Mesodermal cell (in vitro differentiated cells): ENCODE data around the gene TMEM134.

Experiments used
- H3K27ac ChIP-seq: 2 replicates; pipeline ENCODE4 v1.7.0; 2013; ENCODE audit warnings: mild to moderate bottlenecking, low read depth, low read length, moderate library complexity; ENCODE audit not compliant: severe bottlenecking
- H3K36me3 ChIP-seq: 2 replicates; pipeline ENCODE4 v1.7.1; 2013; ENCODE audit warnings: mild to moderate bottlenecking, low read length, moderate library complexity; ENCODE audit not compliant: control insufficient read depth, insufficient read depth
- H3K4me1 ChIP-seq: one replicate; pipeline ENCODE4 v1.7.1; 2013; ENCODE audit warnings: mild to moderate bottlenecking, low read length; ENCODE audit not compliant: insufficient read depth, control insufficient read depth, poor library complexity, severe bottlenecking
- H3K4me3 ChIP-seq: 2 replicates; pipeline ENCODE4 v1.7.0; 2013; ENCODE audit warnings: low read length, control low read depth, mild to moderate bottlenecking; ENCODE audit not compliant: insufficient read depth, poor library complexity, severe bottlenecking; ENCODE audit errors: extremely low read depth
- H3K9me3 ChIP-seq: 2 replicates; pipeline ENCODE4 v1.7.1; 2013; ENCODE audit warnings: mild to moderate bottlenecking, low read length, moderate library complexity; ENCODE audit not compliant: control insufficient read depth
- WGBS, 2 experiments: methylation state at CpG; one replicate each; pipeline ENCODE4 v1.1.5; 2013; ENCODE audit warnings: missing lambda C conversion rate in 2 of 2; ENCODE audit not compliant: insufficient coverage in 2 of 2; 5-methylcytosine and 5-hydroxymethylcytosine counted together

The TMEM134 gene

DNA sequence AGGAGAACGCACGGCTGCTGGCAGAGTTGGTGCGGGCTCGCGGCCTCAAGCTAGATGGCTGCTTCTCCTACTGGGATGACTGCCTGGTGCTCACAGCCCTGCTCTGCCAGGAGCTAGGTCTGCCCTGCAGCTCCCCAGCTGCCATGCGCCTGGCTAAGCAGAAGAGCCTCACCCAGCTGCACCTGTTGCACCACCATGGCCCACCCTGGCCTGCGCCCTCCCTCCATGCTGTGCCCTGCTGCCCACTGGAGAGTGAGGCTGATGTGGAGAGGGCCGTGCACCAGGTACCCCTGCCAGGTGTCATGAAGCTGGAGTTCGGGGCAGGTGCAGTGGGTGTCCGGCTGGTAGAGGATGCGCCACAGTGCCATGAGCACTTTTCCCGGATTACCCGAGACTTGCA lies 45.6 kb downstream of the TMEM134 start:
- Histone ChIP-seq H3K36me3 (no peaks in the 10 kb centered on the region), H3K27ac (no peak overlapping the region), H3K4me3 (no peak overlapping the region), H3K9me3 (no peaks in the 10 kb centered on the region), H3K4me1 (peaks cover 7% of the 10 kb centered on the region)
- 96 to 97% methylated on average over 10 to 12 of the region's 13 CpGs for WGBS, 2 experiments

DNA sequence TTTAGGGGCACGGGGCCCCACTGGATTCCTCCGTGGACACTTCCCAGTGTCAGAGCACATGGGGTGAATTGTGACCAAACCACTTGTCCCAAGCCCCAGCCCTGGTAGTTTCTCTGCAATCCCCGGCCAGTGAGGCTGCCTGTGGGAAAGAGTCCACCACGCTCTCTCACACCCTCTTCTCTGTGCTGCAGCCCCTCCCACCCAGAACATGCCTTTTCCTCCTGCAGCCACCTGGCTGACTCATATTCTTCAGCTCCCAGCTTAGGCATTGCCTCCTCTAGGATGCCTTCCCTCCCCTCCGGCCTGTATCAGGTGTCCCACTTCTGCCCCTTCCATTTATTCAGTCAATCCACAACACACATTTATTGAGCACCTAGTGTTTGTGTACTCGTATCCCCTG lies 46.2 kb downstream of the TMEM134 start:
- H3K9me3 ChIP-seq: no peaks in the 10 kb centered on the region
- H3K4me3 ChIP-seq: no peak overlapping the region
- peaks cover 7% of the 10 kb centered on the region for H3K4me1 ChIP-seq
- no peak overlapping the region for H3K27ac ChIP-seq
- H3K36me3 ChIP-seq: no peaks in the 10 kb centered on the region
- 81 to 85% methylated on average over 6 of the region's 6 CpGs for WGBS, 2 experiments

DNA sequence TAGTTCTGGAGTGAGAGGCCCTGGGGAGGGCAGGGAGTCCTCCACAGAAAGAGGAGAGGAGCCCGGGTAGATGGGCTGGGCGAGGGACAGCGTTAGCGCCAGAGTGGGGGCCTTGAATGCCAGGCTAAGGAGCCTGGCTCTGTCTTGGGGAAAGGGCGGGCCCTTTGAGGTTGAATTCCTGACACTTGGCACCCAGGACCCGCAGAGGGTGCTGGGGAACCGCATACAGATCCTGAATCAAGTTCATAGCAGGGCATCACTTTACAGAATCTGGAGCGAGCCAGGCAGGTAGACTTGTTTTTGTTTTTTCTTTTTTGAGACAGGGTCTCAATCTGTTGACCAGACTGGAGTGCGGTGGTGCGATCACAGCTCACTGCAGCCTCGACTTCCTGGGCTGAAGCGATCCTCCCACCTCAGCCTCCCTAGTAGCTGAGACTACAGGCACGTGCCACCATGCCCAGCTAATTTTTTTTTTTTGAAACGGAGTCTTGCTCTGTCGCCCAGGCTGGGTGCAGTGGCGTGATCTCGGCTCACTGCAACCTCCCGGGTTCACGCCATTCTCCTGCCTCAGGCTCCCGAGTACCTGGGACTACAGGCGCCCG lies 47.5 kb downstream of the TMEM134 start:
- no peaks in the 10 kb centered on the region for H3K36me3 ChIP-seq
- no peak overlapping the region for H3K27ac ChIP-seq
- no peaks in the 10 kb centered on the region for H3K9me3 ChIP-seq
- H3K4me1 ChIP-seq: peaks cover 7% of the 10 kb centered on the region
- H3K4me3 ChIP-seq: peak overlapping the region; percentile 41
- 77 to 80% methylated on average over 19 of the region's 22 CpGs for WGBS, 2 experiments

DNA sequence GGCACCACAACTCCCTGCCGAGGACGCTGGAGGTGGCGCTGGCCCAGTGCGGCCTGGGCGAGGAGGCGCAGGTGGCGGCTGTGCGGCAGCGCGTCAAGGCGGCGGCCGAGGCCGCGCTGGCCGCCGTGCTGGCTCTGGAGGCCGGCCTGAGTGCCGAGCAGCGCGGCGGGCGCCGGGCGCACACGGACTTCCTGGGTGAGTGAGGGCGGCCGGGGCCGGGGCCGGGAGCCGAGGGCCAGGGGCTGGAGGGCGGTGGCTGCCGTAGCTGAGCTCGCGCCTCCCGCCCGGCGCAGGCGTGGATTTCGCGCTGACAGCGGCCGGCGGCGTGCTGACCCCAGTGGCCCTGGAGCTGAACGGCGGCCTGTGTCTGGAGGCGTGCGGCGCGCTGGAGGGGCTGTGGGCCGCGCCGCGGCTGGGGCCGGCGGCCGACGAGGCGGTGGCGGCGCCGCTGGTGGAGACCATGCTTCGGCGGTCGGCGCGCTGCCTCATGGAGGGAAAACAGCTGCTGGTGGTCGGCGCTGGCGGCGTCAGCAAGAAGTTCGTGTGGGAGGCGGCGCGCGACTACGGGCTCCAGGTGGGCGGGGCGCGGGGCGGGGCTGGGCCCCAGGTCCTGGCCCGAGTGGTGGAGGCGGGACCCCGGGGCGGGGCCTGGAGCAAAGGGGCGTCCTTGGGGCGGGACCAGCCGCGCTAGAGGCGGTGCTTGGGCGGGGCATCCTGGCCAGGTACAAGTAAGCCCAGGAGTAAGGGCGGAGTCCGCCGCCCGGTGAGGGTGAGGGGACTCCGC lies 48.2 kb downstream of the TMEM134 start:
- Histone ChIP-seq H3K9me3 (no peaks in the 10 kb centered on the region), H3K36me3 (no peaks in the 10 kb centered on the region), H3K27ac (peak overlapping the region; percentile 41), H3K4me3 (peak overlapping the region; percentile 41), H3K4me1 (peaks cover 7% of the 10 kb centered on the region)
- WGBS, 2 experiments: 1 to 2% methylated on average over 70 to 76 of the region's 97 CpGs

DNA sequence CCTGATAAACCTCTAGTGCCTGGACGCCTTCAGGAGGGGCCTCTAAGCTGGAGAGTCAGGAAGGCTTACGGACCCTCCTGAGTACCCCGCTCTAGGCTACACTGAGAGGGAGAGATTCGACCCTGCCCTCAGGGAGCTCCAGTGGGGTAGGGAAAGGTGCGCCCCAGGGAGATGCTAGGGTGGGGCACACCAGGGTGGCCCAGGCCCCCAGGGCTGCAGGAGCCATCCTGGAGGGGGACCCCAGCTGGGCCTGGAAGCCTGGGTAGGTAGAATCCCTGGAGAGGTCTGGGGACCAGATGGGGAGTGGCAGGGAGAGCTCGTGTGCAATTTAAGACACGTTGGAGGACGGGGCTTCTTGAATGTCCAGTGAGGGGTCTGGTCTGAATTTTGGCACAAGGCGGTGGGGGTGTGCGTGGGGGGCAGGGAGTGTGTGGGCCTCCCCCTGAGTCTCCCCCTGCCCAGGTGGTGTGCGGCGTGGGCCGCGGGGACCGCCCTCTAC lies 48.9 kb downstream of the TMEM134 start:
- Histone ChIP-seq H3K4me1 (peaks cover 7% of the 10 kb centered on the region), H3K4me3 (peak overlapping the region; percentile 41), H3K27ac (no peak overlapping the region), H3K9me3 (no peaks in the 10 kb centered on the region), H3K36me3 (no peaks in the 10 kb centered on the region)
- WGBS, 2 experiments: 48 to 57% methylated on average over 10 to 13 of the region's 15 CpGs

DNA sequence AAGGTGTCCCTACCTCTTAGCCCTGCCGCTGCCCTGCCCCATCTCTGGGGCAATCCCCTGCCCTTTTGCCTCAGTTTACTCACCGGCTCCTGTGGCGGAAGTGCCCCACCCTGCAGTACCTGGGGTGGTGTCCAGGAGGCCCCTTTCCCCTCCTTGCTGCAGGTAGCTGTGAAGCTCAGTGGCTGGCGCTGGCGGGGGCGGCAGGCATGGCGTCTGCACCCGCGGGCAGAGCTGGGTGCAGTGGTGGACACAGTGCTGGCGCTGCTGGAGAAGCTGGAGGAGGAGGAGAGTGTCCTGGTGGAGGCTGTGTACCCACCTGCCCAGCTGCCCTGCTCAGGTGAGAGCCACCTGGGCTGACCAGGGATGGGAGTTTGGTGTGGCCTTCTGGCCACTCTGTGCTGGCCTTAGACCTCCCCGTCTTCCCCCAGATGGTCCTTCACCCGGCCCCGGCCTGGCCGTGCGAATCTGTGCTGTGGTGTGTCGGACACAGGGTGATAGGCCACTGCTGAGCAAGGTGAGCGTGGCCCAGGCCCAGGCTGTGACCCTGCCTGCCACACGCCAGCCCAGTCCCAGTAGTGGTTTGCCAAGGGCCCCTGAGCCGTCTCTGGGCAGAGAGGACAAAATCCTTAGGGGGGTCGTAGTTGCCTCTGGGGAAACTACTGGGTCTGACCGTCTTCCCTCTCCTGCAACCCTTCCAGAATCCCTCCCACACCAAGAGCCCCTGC lies 49.6 kb downstream of the TMEM134 start:
- no peak overlapping the region for H3K4me3 ChIP-seq
- WGBS, 2 experiments: 96 to 97% methylated on average over 14 to 16 of the region's 21 CpGs
- H3K4me1 ChIP-seq: peaks cover 7% of the 10 kb centered on the region

DNA sequence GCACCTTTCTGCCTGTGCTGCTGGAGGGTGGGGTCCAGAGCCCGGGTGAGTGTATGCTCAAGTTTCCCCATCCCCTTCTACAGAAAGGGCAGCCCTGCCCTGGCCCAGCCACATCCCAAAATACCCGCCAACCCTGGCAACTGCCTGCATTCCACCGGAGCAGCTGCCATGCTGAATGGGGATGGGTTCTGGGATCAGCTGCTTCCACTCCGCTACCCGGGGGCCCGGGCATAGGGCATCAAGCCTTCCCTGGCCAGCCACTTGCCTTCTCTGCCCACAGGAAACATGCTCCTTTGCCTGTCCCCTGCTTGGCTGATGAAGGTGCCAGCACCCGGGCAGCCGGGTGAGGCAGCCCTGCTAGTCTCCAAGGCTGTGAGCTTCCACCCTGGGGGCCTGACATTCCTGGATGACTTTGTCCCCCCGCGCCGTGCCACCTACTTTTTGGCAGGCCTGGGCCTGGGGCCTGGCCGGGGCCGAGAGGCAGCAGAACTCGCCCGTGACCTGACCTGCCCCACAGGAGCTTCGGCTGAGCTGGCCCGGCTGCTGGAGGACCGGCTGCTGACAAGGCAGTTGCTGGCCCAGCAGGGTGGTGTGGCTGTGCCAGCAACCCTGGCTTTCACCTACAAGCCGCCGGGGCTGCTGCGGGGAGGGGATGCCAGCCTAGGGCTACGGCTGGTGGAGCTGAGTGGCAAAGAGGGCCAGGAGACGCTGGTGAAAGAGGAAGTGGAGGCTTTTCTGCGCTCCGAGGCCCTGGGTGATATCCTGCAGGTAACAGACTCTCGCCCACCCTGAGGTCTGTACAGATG lies 50.4 kb downstream of the TMEM134 start:
- Histone ChIP-seq H3K9me3 (no peaks in the 10 kb centered on the region), H3K4me1 (peaks cover 7% of the 10 kb centered on the region), H3K36me3 (no peaks in the 10 kb centered on the region), H3K27ac (no peak overlapping the region), H3K4me3 (no peak overlapping the region)
- WGBS, 2 experiments: 92 to 96% methylated on average over 19 to 26 of the region's 26 CpGs

More for the DNA sequence above, 49.6 kb downstream of the TMEM134 start:
- H3K36me3 ChIP-seq: no peaks in the 10 kb centered on the region
- H3K9me3 ChIP-seq: no peaks in the 10 kb centered on the region
- H3K27ac ChIP-seq: no peak overlapping the region

DNA sequence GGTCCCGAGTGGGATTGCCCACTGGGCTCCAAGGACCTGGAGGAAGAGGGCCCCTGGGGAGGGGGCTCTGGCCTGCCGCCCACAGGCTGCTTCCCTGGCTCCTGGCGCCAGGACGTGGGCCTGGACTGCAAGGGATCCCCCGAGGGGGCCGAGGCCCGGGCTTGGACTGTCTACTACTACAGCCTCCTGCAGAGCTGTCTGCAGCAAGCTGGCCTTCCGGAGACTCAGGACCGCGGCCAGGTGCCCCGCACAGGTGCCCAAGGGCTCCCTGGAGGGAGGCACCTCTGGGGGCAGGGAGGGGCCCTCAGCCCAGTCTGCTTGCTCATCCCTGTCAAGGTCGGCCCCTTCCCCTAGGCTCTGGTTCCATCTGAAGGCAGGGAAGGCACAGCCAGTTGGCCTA lies 51.6 kb downstream of the TMEM134 start:
- H3K4me3 ChIP-seq: no peak overlapping the region
- 92 to 93% methylated on average over 8 to 12 of the region's 12 CpGs for WGBS, 2 experiments
- peaks cover 10% of the 10 kb centered on the region for H3K4me1 ChIP-seq
- H3K27ac ChIP-seq: no peak overlapping the region
- H3K36me3 ChIP-seq: no peaks in the 10 kb centered on the region
- H3K9me3 ChIP-seq: no peaks in the 10 kb centered on the region

DNA sequence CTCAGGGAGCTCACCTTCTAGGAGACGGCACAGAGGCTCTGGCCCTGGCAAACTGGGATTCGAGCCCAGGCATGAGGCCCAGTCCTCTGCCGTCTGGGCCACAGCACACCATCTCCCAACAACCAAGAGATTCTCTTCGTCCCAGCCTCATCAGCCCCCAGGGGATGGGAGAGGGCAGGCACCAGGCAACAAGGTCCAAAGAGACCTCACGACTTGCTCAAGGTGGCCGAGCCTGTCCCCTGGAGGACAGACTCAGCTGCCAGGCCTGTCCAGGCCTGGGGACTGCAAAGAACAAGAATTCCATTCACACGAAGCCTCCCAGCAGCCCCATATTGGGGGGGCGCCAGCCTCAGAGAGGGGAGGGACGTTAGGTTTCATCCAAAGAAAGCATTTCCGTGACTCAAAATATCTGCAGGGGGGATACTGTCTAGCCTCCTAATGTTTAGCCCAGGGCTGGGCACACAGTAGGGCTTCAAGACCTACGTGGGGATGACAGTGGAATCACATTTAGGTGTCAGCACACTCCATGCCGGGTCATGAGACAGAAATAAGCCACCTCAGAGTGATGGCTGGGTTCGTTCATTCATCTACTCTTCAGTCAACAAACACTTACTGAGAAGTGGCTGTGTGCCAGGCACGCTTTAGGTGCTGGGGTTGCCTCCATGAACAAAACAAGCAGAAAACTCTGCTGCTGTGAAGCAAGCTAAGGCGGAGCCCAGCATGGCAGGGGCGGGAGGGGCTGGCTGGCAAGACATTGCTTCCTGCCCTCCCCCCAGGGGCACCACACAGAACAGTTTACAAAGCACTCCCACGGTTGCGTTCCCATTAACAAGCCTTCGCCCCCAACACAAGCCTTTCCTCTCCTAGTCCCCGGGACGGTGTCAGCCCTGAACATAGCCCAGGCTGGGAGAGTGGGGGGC lies 52.4 kb downstream of the TMEM134 start:
- 84 to 85% methylated on average over 17 to 21 of the region's 21 CpGs for WGBS, 2 experiments
- Histone ChIP-seq H3K4me1 (peaks cover 10% of the 10 kb centered on the region), H3K36me3 (no peaks in the 10 kb centered on the region), H3K4me3 (no peak overlapping the region), H3K27ac (no peak overlapping the region), H3K9me3 (no peaks in the 10 kb centered on the region)
